ENCODE measurements around the gene WDR49.

Gene WDR49

DNA sequence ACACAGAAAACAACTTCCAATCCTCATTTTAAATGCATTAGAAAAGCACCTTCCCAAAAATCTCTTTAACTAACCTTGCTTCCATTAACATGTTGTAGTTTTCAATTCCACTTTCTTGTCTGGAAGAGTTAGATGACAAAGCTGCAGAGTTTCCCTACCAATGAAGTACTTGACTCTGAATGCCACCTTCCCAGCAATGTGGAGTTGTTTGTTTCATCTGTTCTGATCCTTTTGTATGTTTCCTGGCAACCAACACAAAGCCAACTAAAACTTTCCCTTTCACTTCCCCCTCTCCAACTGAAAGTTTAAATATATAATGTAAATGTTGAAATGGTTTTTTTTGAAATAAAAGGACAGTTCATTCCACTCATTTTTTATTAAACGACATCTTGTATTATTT, at the start of gene WDR49:
TSS of gene WDR49 (minus strand) at position 183 of the 400 bp plus-strand sequence. CDS start 517 bp downstream, outside the sequence.
- Mint-ChIP-seq H3K4me3 (no peak within 1 kb of the TSS), H3K27ac (no peak within 1 kb of the TSS), H3K4me1 (peaks cover 12% of the 10 kb centered on the region), H3K27me3 (no peaks in the 10 kb centered on the region), H3K36me3 (ENCODE audit: low read depth) (no peaks in the 10 kb centered on the region), H3K9me3 (no peaks in the 10 kb centered on the region)
- DNase-seq (no peak), ATAC-seq (no peak)

DNA sequence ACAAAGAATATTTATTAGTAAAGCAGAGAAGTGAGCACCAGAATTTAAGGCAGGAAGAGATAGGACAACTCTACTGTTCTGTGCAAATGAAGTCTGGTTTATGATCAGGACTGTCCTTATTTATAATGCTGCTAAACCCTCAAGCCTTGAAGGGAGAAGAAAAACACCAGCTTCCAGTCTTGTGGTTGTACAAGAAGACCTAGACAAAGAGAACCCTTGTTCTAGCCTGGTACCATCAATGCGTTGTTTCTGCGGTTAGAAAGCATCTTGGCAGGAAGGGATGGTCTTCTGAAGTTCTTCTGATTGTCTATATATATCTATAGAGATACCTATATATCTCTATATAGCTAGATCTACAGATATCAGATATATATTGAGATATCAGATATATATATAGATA, 47.2 kb upstream of the WDR49 start:
- H3K27me3 Mint-ChIP-seq: no peaks in the 10 kb centered on the region

DNA sequence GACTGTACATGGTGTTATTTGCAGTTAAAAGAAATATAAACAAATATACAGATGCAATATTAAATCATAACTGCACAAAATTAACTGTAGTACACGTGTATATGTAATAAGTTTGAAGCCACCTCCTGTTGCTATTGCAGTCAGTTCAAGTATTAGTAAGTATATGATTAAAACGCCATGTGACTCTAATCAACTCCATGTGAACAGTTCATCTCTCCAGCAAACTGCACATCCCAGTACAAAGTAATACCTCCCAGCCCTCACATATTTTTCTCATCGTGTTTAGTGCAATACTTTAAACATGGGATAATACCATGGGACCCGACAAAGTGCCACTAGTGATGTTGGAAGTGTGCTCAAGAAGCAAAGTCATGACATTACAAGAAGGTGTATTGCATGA, 46.3 kb upstream of the WDR49 start:
- no peaks in the 10 kb centered on the region for H3K27me3 Mint-ChIP-seq
- no peaks in the 10 kb centered on the region for H3K9me3 Mint-ChIP-seq
- no peak overlapping the region for H3K4me3 Mint-ChIP-seq
- peaks cover 40% of the 10 kb centered on the region for H3K36me3 Mint-ChIP-seq (ENCODE audit: low read depth)
- DNase-seq (no peak), ATAC-seq (no peak)
- peaks cover 5% of the 10 kb centered on the region for H3K4me1 Mint-ChIP-seq
- H3K27ac Mint-ChIP-seq: no peak overlapping the region

More for the DNA sequence above, 47.2 kb upstream of the WDR49 start:
- ATAC-seq (no peak), DNase-seq (no peak)
- no peak overlapping the region for H3K27ac Mint-ChIP-seq
- H3K36me3 Mint-ChIP-seq (ENCODE audit: low read depth): peaks cover 38% of the 10 kb centered on the region
- H3K9me3 Mint-ChIP-seq: no peaks in the 10 kb centered on the region
- peaks cover 7% of the 10 kb centered on the region for H3K4me1 Mint-ChIP-seq
- no peak overlapping the region for H3K4me3 Mint-ChIP-seq

DNA sequence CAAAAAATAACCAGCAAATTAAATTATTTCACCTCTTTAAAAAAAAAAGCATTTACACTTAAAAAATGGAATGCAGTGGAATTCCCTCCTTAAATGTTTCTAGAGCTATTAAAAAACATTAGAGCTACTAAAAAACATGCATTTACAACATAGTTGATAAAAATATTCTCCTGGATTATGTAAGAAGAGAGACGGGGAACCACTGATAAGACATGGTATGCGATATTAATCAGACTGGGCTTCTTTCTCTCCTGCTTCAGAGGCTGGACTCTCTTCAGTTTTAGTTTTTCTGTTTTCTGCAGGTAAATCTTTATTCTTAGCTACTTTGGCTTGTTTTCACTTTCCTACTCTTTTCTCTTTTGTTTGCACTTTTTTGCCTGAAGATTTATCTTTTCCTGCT, 40.4 kb upstream of the WDR49 start:
- no peak for ATAC-seq
- H3K27ac Mint-ChIP-seq: peak overlapping the region; percentile 39
- no peaks in the 10 kb centered on the region for H3K27me3 Mint-ChIP-seq
- H3K4me3 Mint-ChIP-seq: no peak overlapping the region
- H3K36me3 Mint-ChIP-seq (ENCODE audit: low read depth): peaks cover 41% of the 10 kb centered on the region
- H3K9me3 Mint-ChIP-seq: no peaks in the 10 kb centered on the region
- DNase-seq: no peak
- H3K4me1 Mint-ChIP-seq: peaks cover 34% of the 10 kb centered on the region

DNA sequence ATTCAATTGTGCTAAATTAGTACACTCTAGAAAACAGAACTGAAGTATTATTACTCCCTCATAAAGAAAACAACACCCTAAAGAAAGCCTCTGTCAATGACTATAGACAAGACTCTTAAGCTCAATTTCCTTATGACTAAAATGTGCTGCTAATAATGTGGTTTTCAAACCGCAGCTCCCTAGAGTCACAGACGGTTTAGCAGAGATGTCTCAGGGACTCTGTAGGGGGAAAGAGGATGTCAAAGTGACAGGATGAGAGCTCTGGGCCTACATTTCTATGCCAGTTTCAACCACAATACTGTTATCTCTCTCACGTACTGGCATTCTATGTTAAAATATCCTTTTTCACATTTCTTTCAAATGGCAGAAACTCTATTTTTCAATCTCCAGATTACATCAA, 37.6 kb upstream of the WDR49 start:
- H3K27me3 Mint-ChIP-seq: no peaks in the 10 kb centered on the region
- peak; percentile 11 for DNase-seq
- ATAC-seq: peak; percentile 100
- peaks cover 34% of the 10 kb centered on the region for H3K4me1 Mint-ChIP-seq
- peak overlapping the region; percentile 79 for H3K27ac Mint-ChIP-seq
- peaks cover 37% of the 10 kb centered on the region for H3K36me3 Mint-ChIP-seq (ENCODE audit: low read depth)
- H3K4me3 Mint-ChIP-seq: no peak overlapping the region
- no peaks in the 10 kb centered on the region for H3K9me3 Mint-ChIP-seq

DNA sequence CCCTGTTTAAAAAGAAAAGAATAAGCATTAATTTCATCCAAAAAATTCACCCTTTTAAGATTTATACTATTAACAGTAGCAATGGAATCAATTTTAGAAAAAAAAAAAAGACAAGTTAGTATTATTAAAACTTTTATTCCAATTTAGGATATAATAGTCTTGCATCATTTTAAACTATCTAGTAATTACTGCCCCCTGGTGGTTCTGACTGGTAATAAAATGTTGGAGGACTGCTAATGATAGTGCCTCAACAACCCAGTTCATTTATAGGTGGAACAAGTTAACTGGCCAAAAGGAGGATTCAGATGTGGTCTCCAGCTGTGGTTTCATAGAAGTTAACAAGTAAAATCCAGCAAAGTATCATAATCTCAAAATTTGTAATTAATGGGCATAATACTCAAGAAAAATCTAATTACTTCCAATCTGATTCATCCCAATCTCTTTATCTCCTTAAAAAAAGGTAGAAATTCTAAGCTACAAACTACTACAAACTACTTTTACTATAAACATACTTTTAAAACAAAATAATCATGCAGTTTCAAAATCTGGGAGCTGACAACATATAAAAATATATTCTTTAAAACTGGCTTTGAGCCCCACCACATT, 30.7 kb upstream of the WDR49 start:
- ATAC-seq (peak; percentile 71), DNase-seq (peak; percentile 39)
- peaks cover 5% of the 10 kb centered on the region for H3K4me1 Mint-ChIP-seq
- no peak overlapping the region for H3K27ac Mint-ChIP-seq
- H3K4me3 Mint-ChIP-seq: no peak overlapping the region
- no peaks in the 10 kb centered on the region for H3K27me3 Mint-ChIP-seq
- peaks cover 27% of the 10 kb centered on the region for H3K36me3 Mint-ChIP-seq (ENCODE audit: low read depth)
- H3K9me3 Mint-ChIP-seq: no peaks in the 10 kb centered on the region

DNA sequence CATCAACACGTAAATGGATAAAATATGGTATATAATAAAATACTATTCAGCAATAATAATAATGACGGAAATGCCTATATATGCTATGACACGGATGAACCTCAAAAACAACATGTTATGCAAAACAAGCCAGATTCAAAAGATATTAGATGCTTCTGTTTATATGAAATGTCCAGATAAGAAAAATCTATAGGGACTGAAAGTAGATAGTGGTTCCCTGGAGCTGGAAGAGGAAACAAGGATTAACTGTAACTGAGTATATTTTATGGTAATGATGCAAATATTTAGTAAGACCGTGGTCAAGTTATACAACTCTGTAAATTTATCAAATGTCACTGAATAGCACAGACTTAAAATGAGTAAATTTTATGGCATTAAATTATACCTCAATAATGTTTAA, 25.8 kb upstream of the WDR49 start:
- H3K4me3 Mint-ChIP-seq: no peak overlapping the region
- no peak for ATAC-seq
- peaks cover 60% of the 10 kb centered on the region for H3K36me3 Mint-ChIP-seq (ENCODE audit: low read depth)

DNA sequence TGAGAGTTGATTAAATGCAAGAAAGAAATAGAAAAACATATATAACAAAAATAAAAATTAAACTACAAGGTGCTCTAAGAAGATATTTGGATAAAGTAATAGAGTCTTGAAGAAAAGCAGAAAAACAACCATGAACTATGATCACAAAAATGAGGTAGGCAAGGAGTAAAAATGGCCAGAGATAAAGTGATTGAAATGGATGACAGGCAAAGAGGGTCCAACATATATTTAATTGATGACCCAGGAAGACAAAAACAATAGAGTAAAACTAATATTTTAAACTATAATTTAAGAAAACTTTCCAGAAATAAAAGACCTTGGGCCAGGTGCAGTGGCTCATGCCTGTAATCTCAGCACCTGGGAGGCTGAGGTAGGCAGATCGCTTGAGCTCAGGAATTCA, 22.1 kb upstream of the WDR49 start:
- Mint-ChIP-seq H3K4me1 (no peaks in the 10 kb centered on the region), H3K36me3 (ENCODE audit: low read depth) (peaks cover 67% of the 10 kb centered on the region), H3K4me3 (no peak overlapping the region), H3K27me3 (no peaks in the 10 kb centered on the region), H3K9me3 (peaks cover 38% of the 10 kb centered on the region), H3K27ac (no peak overlapping the region)
- ATAC-seq: no peak
- no peak for DNase-seq

More for the DNA sequence above, 25.8 kb upstream of the WDR49 start:
- no peaks in the 10 kb centered on the region for H3K27me3 Mint-ChIP-seq
- no peak overlapping the region for H3K27ac Mint-ChIP-seq
- DNase-seq: no peak
- no peaks in the 10 kb centered on the region for H3K4me1 Mint-ChIP-seq
- H3K9me3 Mint-ChIP-seq: peaks cover 30% of the 10 kb centered on the region

DNA sequence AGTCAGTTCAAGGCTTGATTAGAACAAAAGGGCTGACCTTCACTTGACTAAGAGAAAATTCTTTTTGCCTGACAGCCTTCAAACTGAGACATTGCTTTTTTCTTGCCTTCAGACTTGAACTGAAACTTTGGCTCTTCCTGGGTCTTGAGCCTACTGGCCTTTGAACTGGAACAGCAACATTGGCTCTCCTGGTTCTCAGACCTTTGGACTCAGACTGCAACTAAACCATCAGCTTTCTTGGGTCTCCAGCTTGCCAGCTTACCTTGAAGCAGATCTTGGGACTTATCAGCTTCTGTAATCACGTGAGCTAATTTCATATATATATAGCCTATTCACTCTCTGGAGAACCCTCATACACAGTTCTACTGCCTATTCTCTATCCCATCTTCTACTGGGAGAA, 19.5 kb upstream of the WDR49 start:
- no peak for DNase-seq
- no peak for ATAC-seq
- no peaks in the 10 kb centered on the region for H3K4me1 Mint-ChIP-seq
- no peak overlapping the region for H3K4me3 Mint-ChIP-seq
- H3K27me3 Mint-ChIP-seq: no peaks in the 10 kb centered on the region
- peaks cover 38% of the 10 kb centered on the region for H3K9me3 Mint-ChIP-seq
- H3K36me3 Mint-ChIP-seq (ENCODE audit: low read depth): peaks cover 55% of the 10 kb centered on the region
- H3K27ac Mint-ChIP-seq: no peak overlapping the region

DNA sequence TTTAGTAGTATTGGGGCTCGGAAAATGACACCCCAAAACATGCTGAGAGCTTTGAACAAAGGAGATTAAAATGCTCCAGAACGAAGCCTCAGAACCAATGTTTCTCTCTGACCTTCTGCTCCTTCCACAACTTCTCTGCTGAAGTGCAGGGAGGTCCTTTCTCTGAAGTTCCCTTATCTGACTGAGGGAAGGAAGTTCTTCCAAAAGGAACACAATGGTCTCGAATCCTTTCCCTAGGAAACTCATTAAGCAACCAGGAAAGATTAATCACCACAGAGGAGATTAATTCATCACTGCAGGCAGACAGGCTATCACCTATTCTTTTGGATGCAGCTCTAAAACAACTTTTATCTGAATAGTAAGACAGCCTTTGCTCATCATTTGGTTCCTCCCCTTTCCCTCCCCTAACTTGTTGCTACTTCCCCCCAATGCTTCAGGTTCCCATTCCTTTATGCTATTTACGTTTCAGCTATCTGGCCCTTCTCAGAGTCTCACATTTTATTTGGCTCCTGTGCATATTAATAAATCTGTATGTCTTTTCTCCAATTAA, 18.2 kb upstream of the WDR49 start:
- H3K27ac Mint-ChIP-seq: no peak overlapping the region
- no peaks in the 10 kb centered on the region for H3K4me1 Mint-ChIP-seq
- no peaks in the 10 kb centered on the region for H3K27me3 Mint-ChIP-seq
- ATAC-seq: no peak
- H3K36me3 Mint-ChIP-seq (ENCODE audit: low read depth): peaks cover 45% of the 10 kb centered on the region
- peaks cover 31% of the 10 kb centered on the region for H3K9me3 Mint-ChIP-seq
- no peak overlapping the region for H3K4me3 Mint-ChIP-seq
- DNase-seq: no peak

DNA sequence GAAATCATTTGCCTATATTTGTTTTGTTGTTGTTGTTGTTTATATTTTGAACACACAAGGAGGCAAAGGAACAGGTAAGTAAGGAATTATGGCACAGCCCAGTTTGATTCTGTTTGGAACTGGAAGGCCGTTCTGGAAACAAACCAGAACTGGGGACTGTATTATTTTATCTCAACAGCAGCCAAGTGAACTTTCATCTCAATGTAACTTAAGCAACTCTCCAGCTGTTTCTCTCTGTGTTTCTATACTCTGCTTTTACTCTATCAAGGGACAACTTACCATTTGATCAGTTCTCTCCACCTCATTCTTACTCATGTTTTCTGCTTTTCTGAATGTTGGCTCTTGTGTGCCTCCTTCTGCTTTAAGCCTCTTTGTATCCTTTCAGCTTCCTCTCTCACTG, 16.0 kb upstream of the WDR49 start:
- ATAC-seq: no peak
- H3K36me3 Mint-ChIP-seq (ENCODE audit: low read depth): peaks cover 26% of the 10 kb centered on the region
- no peak overlapping the region for H3K4me3 Mint-ChIP-seq
- no peak overlapping the region for H3K27ac Mint-ChIP-seq
- no peaks in the 10 kb centered on the region for H3K4me1 Mint-ChIP-seq
- no peak for DNase-seq
- peaks cover 14% of the 10 kb centered on the region for H3K9me3 Mint-ChIP-seq
- H3K27me3 Mint-ChIP-seq: no peaks in the 10 kb centered on the region

DNA sequence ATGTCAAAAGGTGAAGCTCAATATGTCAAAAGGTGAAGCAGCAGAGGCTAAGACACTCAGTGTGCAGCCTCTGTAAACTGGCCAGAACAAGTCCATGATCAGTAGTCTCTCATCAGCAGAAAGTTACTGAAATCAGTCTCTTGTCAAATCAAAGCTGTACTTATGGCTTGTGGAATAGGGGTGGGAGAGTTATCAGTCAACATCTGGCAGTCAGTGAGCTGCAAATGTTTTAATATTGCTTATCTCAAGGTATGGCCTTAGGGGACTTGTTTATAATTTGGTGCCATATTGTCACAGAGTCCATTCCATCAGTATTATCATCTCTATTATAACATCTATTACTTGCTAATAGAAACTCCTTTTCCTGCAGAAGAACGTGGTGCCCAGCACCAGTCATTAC, 14.9 kb upstream of the WDR49 start:
- Mint-ChIP-seq H3K9me3 (peaks cover 10% of the 10 kb centered on the region), H3K27ac (no peak overlapping the region), H3K4me3 (no peak overlapping the region), H3K36me3 (ENCODE audit: low read depth) (peaks cover 16% of the 10 kb centered on the region), H3K27me3 (no peaks in the 10 kb centered on the region), H3K4me1 (no peaks in the 10 kb centered on the region)
- DNase-seq (no peak), ATAC-seq (no peak)

DNA sequence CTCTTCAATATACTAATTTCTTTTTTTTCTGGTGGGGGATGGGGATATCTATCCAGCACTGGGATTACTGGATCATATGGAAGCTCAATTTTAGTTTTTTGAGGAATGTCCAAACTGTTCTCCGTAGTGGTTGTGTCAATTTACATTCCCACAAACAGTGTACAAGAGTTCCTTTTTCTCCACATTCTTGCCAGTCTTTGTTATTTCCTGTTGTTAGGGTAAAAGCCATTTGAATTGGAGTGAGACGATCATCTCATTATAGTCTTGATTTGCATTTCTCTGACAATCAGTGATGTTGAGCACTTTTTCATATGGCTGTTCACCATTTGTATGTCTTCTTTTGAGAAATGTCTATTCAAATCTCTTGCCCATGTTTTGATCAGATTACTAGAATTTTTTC, 12.8 kb upstream of the WDR49 start:
- peaks cover 10% of the 10 kb centered on the region for H3K9me3 Mint-ChIP-seq
- DNase-seq: no peak
- no peaks in the 10 kb centered on the region for H3K4me1 Mint-ChIP-seq
- H3K36me3 Mint-ChIP-seq (ENCODE audit: low read depth): peaks cover 5% of the 10 kb centered on the region
- H3K4me3 Mint-ChIP-seq: no peak overlapping the region
- no peaks in the 10 kb centered on the region for H3K27me3 Mint-ChIP-seq
- no peak overlapping the region for H3K27ac Mint-ChIP-seq
- ATAC-seq: no peak

DNA sequence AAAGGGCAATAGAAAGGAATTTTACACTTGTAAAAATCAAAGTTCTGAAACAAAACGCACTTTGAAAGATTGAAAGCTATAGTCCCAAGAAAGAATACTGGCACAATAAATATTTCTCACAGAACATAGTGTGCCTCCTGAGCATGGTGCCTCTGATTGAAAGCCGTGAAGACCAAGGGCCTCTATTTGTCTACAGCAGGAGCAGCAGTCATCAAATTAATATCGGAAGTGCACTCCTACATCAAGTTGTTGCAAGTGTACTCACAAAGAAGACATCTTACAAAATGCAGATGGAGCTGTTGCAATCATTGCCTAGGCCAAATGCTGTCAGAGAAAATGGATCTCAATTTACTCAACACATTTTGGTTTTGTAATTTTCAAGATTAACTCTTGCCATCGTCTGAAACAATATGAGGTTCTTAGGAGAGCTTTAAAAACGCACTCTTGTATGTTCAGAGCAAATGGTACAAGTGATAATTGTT, 9.2 kb upstream of the WDR49 start:
- Mint-ChIP-seq H3K4me3 (no peak overlapping the region), H3K27ac (no peak overlapping the region), H3K36me3 (ENCODE audit: low read depth) (peaks cover 3% of the 10 kb centered on the region), H3K27me3 (no peaks in the 10 kb centered on the region), H3K4me1 (no peaks in the 10 kb centered on the region), H3K9me3 (peaks cover 10% of the 10 kb centered on the region)
- ATAC-seq (no peak), DNase-seq (no peak)

DNA sequence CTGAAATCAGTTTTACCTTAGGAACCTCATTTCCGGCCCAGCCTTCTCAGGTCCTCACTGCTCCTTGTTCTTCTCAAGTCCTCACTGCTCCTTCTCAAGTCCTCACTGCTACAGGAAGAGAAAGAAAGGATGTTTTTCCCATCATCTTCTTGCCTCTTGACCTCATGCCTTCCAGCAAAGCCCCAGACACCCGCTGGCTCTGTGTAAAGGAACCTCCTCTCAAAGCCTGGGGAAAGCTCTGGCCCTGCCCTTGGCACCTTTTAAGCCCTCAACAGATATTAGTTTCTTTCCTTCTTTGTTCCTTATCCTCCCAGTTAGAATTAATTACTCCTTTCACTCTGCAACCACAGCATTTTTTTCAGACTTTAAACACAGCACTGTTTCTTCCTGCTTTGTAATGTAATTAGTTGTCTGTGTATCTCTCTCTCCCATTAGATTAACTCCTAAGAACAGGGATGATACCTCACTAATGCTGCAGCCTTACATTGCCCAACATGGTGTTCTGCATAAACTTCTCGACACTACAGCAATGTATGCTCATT, 4.0 kb upstream of the WDR49 start:
- DNase-seq (no peak), ATAC-seq (no peak)
- Mint-ChIP-seq H3K27ac (no peak overlapping the region), H3K4me1 (peaks cover 4% of the 10 kb centered on the region), H3K36me3 (ENCODE audit: low read depth) (no peaks in the 10 kb centered on the region), H3K4me3 (no peak overlapping the region), H3K9me3 (no peaks in the 10 kb centered on the region), H3K27me3 (no peaks in the 10 kb centered on the region)
